Measurements from ENCODE around the gene SUGP2.
"Not testable (repeated sequence)": the region's sequence is repeated elsewhere in the genome, so short reads cannot be mapped to it uniquely, and the experiment has no call there.

SUGP2 gene

DNA sequence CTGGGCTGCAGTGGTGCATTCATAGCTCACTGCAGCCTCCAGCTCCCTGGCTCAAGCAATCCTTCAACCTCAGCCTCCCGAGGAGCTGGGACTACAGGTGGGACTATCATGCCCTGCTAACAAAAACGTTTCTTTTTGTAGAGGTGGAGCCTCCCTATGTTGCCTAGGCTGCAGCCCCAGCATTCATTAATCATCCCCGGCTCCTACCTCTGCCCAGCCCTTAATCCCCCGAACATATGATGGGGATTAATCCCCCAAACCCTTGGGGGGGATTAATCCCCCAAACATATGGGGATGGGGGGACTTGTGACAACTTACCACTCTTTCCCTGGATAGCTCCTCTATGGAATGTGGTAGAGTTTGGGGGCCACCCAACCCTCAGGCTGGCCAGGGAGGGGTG is 45.9 kb downstream of the SUGP2 start:
- no peak for DNase-seq

DNA sequence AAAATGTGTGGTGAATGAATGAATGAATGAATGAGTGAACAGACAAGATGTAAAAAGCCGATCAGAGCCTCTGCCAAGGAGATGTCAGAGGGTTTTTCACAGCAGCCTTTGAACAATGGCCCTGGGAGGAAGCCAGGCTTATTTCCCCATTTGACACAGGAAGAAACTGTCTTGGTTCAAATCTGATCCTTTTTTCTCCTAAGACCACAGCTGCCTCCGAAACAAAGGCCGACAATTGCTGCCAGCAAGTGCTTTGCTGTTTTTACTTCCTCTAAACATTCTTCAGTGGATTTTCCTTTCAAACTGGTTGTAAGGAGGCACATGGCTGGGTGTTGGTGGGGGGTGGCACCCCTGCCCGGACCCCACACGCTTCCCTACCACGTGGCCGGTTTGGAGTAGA is 48.1 kb downstream of the SUGP2 start:
- DNase-seq, result no peak

DNA sequence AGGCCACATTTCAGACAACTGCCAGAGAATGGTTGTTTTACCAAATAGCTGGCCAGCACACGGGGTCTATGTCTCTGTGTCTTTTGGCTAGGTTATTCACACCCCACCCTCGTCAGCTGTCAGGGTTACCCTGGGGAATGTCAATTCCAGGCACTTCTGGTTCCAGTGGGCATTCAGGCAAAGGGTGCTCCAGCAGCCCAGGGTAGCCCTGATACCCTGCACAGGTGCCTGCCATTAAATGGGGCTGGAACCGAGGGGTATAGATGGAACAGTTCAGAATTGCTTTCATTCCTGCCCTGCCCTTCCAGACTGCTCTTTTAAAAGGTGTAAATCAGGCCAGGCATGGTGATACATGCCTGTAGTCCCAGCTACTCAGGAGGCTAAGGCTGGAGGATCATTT is 49.1 kb downstream of the SUGP2 start:
- DNase-seq, result no peak

DNA sequence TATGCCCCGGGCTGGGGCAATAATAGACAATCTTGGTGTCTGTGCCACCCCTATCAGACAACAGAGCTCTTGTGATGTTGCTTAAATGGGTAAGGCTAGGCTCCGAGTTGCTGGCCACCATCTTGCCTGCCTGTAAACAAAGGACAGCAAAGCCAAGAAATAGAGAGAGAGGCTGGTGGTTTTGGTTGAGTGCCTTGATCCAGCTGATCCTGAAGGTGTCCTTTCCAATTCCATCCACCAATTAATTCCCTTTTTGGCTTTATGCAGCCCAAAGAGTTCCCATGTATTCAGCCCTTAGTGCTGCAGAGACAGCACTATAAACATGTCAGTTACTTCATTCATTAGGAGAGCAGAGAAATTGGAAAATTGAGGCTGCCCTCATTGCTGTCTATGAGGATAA is 50.6 kb downstream of the SUGP2 start:
- no peak for DNase-seq

DNA sequence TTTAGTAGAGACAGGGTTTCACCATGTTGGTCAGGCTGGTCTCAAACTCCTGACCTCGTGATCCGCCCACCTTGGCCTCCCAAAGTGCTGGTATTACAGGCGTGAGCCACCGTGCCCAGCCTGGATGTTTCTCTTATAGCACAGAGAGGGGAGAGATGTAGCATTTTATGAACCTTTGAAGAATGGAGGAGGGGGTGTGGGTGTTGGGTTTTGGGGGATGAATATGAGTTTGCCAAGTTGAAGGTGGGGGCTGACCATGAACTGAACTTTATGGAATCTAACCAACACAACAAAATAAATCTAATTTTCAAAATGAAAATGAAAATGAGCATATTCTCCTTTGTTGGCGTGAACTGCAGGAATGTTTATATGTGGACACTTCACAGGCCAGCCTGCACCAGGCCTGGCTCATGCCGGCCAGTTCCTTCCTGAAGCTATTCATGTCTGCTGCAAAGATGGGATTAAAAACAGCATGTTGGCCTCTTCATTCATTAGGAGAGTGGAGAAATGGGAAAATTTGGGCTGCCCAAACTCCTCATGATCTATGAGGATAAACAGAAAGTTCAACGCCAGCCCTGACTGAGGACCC is 52.8 kb downstream of the SUGP2 start:
- DNase-seq, result no peak

DNA sequence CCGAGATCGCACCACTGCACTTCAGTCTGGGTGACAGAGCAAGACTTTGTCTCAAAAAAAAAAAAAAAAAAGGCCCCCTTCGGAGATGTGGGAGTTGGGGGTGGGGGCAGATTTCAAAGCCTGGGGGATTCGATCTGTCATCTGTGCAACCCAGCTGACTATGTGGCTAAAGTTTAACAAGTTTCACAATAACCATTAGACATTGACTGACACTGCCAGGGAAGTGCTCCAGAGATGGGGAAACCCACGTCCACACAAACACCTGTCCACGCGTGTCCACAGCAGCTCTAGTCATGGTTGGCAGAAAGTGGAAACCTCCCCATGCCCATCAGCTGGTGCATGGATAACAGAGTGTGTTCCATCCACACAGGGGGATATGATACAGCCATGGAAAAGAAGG is 54.7 kb downstream of the SUGP2 start:
- DNase-seq, result no peak

DNA sequence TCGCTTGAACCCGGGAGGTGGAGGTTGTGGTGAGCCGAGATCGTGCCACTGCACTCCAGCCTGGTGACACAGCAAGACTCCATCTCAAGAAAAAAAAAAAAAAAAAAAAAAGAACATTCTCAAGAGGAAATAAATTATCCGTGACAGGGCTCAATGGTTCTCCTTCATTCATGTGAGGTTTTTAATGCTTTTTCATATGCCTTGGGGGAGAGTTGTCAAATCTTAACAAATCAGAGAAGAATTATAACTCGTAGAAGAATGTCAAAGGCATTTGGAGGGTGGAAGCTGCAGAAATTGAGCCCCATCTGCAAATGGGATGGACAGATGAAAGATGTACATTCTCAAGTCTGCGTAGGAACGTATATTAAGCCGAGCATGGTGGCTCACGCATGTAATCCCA is 57.4 kb downstream of the SUGP2 start:
- DNase-seq, result no peak

DNA sequence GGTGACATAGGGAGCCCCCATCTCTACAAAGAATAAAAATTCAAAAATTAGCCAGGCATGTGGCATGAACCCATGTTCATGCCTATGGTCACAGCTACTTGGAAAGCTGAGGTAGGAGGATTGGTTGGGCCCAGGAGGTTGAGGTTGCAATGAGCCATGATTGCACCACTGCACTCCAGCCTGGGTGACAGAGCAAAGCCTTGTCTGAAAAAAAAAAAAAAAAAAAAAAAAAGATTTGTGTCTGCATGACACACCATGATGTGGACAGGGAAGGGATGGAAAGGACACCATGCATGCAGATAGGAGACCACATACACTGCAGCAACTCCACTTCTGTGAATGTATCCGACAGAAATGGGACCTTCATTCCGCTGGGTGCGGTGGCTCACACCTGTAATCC is 58.3 kb downstream of the SUGP2 start:
- DNase-seq, result no peak

DNA sequence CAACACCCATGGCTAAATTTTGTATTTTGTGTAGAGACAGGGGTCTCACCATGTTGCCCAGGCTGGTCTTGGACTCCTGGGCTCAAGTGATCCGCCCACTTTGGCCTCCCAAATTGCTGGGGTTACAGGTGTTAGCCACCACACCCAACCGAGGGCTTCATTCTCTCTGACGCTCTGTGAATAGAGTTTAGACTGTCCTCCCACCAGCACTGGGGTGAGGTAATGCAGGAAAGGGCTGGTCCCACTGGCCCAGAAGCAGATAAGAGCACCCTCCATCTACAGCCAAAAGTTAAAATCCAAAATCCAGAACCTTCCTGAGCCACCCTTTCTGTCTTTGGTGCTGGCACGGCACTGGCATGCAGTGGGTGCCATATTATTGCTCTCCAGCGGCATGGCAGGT is 60.5 kb downstream of the SUGP2 start:
- no peak for DNase-seq

DNA sequence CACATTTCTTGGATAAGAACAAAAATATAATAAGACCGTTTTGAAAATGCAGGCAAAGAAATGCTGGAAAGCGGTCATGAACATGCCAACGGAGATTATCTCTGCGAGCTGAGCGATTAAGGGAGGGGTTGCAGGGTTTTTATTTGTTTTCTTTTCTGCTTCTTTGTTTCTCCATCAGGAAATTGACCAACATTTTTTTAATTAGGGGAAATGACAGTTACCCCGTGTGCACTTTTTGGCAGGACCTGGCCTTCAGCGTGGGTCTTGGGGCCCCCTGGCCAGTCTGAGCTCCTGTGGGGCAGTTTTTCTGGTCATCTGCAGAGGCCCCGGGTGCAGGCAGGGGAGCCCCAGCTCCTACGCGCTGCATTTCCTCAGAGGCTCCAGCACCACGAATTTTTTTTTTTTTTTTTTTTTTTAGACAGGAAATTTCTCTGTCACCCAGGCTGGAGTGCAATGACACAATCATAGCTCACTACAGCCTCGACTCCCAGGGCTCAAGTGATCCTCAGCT is 61.0 kb downstream of the SUGP2 start:
- no peak for DNase-seq

DNA sequence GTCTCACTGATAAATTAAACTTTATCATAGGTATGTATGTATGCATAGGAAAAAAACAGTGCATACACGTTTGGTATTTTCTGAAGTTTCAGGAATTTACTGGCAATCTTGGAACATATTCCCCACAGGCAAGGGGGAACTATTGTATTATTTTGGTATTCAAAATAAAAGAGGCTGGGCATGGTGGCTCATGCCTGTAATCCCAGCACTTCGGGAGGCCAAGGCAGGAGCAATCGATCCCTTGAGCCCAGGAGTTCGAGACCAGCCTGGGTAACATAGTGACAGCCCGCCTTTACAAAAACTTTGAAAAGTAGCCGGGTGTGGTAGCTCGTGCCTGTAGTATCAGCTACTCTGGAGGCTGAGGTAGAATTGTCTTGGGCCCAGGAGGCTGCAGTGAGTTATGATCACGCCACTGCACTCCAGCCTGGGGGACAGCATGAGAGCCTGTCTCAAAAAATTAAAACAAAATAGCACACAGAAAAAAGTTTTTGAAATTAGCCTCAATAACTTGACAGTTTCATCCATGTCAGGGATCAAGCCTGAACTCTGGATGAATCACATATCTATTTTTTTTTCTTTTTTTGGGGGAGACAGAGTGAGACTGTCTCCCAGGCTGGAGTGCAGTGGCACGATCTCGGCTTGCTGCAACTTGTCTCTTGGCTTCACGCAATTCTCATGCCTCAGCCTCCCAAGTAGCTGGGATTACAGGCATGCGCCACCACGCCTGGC is 63.2 kb downstream of the SUGP2 start:
- DNase-seq, result no peak

DNA sequence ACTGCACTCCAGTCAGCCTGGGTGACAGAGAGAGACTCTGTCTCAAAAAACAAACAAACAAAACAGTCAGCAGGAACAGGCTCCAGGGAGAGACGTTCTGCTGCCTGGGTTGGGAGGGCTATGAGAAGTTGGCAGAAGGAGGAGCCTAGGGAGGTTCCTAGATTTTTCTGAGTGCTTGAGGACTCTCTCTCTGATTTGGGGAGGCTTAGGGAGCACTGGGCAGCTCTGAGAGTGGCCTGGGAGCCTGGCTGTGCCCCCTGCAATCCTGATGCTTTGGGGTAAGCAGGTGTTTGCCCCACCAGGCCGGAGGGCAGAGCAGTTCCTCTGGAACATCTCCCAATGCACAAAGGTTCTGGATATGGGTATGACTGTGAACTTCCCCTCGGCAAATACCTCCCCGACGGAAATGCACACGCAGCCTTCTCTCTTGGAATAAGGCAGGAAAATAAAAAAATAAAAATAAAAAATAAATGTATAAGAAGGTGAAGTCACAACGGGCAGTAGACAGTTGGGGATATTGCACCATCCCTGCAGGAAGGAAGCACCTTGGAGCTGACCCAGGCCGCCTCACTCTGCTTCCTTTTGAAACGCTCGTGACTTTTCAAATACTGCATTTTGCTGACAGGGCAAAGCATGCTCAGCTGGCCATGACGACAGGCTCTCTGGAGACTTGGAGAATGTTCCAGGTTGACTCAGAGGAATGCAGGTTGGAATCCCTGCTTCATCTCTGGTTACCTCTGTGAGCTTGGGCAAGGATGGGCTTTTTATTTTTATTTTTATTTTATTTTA is 65.8 kb downstream of the SUGP2 start:
- DNase-seq, result no peak

DNA sequence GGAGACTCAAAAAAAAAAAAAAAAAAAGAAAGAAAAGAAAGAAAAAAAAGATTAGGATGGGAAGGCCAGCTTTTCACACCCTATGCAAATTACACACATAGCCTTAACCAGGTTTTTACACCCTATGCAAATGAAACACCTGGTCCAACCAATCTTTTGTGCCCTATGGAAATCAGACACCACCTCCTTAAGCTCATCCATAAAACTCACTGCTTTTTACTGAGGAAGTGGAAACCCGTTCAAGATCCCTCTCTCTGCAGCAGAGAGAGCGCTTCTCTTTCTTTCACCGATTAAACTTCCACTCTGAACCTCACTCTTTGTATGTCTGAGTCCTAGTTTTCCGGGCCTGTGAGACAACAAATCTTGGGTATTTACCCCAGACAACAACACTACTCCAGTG is 67.0 kb downstream of the SUGP2 start:
- DNase-seq, result no peak

DNA sequence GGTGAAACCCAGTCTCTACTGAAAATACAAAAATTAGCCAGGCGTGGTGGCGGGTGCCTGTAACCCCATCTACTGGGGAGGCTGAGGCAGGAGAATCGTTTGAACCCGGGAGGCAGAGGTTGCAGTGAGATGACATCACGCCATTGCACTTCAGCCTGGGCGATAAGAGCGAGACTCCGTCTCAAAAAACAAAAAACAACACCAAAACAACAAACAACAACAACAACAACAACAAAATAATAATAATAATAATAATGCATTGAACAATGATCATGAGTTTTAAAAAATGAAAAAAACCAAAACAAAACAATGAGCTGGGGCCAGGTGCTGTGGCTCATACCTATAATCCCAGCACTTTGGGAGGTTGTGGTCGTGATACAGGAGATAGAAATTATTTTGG is 69.2 kb downstream of the SUGP2 start:
- no peak for DNase-seq

DNA sequence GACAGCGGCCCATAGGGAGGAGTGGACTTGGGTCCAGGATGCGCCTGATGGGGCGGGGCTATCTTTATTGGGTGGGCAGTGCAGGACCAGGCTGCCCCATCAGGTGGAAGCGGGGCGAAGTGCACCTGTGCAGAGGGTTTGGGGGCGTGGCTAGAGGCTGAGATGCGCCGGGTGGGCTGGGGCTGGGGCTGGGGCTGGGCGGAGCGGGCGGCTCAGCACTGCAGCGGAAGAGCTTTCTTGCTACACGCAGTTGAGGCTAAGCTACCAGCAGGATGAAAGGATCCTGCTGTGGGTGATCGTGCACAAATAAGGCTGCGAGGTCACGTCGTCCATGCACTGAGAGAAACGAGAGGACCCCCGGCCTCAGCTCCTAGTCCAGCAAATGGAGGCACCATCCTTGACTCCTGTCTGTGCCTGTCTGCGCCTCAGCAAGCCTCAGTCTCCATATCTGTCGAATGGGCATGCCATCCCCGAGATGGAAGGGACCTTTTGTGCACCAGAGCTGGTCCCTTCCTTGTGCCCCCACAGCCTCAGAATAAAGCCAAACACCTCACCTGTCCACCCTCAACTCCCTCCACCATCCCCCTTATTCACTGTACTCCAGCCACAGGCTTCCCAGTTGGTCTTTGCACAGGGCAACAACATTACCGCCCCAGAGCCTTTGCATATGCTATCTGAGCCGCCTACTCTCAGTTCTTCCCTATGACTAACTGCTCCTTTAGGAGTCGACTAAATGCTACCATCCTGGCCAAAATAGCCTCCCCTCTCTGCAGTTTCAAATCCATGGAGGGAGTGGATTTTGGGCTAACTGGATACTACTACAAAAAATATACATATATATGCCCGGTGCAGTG is 71.3 kb downstream of the SUGP2 start:
- no peak for DNase-seq

DNA sequence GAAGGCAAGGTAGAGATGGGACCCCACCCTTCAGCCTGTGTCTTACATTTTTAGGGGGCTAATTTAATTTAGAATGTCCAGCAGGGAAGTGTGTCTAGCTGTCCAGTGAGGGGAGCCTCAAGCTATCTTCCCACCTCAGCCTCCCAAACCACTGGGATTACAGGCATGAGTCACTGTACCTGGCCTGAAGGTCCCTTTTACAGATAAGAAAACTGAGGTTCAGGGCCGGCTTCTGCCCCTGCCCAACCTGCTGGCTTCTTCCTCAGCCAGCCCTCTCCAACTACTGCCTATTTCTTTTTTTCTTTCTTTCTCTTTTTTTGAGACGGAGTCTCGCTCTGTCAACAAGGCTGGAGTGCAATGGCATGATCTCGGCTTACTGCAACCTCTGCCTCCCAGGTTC is 72.9 kb downstream of the SUGP2 start:
- DNase-seq, result no peak

DNA sequence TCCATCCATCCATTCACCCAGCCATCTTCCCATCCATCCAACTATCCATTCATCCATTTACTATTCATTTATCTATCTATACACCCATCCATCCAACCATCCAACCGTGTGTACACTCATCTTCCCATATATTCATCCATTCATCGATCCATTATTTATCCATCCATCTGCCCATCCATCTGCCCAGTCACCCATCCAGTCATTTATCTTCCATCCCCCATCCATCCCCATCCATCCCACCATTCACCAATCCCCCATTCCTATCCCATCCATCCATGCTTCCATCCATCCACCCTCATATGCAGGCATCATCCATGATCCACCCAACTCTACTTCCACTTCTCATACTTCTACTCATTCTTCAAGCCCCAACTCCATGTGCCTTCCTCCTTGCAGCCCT is 78.3 kb downstream of the SUGP2 start:
- no peak for DNase-seq

DNA sequence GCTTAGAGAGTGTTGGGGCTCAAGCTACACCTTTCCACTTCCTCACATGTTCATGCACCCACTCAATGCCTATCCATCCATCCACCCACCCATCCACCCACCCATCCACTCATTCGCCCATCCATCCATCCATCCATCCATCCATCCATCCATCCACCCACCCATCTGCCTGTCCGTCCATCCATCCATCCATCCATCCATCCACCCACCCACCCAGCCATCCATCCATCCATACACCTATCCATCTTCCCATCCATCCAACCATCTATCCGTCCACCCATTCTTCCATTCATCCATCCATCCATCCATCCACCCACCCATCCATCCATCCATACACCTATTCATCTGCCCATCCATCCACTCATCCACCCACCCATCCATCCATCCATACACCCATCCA is 79.2 kb downstream of the SUGP2 start:
- DNase-seq, result no peak

DNA sequence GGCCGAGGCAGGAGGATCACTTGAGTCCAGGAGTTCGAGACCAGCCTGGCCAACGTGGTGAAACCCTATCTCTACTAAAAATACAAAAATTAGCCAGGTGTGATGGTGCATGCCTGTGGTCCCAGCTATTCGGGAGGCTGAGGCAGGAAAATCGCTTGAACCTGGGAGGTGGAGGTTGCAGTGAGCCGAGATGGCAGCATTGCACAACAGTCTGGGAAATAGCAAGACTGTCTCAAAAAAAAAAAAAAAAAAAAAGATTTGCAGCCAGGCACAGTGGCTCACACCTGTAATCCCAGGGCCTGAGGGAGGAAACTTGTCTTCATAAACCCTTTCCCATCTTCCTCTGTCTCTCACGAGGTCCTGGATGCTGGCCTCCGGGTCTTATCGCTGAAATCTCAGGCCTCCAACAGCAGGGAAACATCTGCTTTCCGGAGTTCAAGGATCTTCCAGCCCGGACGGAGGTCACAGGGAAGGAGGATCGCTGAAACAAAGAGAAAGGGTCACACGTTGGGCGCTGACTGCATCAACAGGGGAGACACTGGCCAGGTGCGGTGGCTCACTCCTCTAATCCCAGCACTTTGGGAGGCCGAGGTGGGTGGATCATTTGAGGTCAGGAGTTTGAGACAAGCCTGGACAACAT is 80.8 kb downstream of the SUGP2 start:
- not testable (repeated sequence) for DNase-seq

DNA sequence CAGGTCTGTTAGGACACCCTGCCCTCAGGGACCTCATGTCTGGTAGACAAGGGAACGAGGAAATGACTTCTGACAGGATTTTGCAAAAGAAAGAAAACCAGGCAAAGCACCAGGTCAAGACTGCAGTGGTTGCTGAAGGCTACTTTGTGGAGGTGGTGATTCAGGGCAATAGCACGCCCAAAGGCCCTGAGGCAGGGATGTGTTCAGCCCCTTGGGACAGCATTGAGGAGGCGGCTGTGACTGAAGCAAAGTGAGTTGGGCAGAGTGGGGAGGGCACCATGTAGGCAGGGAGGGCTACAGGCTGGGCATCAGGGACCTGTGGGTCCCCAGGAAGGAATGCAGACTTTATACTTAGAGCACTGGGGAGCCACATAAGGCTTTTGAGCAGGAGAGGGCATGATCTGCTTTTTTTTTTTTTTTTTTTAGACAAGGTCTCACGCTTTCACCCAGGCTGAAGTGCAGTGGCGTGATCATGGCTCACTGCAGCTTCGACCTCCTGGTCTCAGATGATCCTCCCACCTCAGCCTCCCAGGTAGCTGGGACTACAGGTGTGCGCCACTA is 81.5 kb downstream of the SUGP2 start:
- DNase-seq, result no peak

DNA sequence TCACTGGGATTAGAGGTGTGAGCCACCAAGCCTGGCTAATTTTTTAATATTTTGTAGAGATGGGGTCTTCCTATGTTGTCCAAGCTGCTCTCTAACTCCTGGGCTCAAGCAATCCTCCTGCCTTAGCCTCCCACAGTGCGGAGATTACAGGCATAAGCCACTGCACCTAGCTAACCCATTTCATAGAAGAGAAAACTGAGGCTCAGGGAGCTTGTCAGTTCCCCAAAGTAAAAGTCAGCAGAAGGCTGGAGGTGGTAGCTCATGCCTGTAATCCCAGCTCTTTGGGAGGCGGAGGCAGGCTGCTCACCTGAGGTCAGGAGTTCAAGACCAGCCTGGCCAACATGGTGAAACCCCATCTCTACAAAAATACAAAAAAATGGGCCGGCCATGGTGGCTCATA is 83.5 kb downstream of the SUGP2 start:
- DNase-seq, result no peak

DNA sequence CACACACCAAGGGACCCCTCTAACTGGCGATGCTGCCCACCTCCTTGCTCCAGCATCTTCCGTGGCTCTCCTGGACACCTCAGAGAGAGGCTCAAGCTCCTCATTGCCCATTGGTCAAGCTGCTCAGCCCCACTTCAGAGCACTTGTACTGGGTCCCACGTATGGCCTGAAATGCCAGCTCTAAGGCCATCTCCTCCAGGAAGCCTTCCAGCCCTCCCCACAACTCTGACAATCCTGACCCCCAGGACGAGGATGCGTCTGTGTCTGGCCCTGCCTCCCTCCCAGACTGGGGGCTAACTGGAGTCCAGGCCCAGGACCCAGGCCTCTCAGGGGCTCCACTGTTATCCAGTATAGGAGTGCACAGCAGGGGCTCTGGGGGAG is 84.4 kb downstream of the SUGP2 start:
- DNase-seq, result no peak
